Testis (tissue), 2 donors: ENCODE data around the gene PIANP.

ENCODE experiments used
- POLR2A ChIP-seq: fragments of 450-650 bp; IDR thresholded peaks from one replicate; pipeline ENCODE4 v1.6.1; 2017; ENCODE audit warnings: antibody characterized with exemption, mild to moderate bottlenecking, moderate library complexity
- TF ChIP-seq, protein P1 (sequence below), 3 experiments: fragments of 450-650 bp in 2 of 3; fragments of 200-600 bp in 1 of 3; sonication (generic) in 1 of 3; IDR thresholded peaks; one replicate each; pipeline ENCODE4 v1.5.1; 2016 to 2019; ENCODE audit warnings: antibody characterized with exemption in 3 of 3, mild to moderate bottlenecking in 2 of 3, moderate library complexity in 1 of 3

DNA sequence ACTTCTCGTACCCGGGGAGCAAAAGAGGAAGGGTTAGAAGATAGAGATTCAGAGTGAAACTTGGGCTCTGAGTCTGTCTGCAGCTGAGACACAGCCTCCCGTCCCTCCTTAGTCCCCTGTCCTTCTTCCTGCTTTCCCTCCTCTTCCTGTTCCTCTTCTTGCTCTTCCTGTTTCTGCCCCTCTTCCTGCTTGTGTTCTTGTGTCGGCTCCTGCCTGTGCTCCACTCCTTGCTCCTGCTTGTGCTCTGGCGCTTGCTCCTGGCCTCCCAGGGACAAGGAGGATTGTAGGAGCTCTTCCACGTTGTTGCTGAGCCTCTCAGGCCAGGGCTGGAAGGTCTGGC, 56.4 kb downstream of the PIANP start:
- TF ChIP-seq, protein P1, sequence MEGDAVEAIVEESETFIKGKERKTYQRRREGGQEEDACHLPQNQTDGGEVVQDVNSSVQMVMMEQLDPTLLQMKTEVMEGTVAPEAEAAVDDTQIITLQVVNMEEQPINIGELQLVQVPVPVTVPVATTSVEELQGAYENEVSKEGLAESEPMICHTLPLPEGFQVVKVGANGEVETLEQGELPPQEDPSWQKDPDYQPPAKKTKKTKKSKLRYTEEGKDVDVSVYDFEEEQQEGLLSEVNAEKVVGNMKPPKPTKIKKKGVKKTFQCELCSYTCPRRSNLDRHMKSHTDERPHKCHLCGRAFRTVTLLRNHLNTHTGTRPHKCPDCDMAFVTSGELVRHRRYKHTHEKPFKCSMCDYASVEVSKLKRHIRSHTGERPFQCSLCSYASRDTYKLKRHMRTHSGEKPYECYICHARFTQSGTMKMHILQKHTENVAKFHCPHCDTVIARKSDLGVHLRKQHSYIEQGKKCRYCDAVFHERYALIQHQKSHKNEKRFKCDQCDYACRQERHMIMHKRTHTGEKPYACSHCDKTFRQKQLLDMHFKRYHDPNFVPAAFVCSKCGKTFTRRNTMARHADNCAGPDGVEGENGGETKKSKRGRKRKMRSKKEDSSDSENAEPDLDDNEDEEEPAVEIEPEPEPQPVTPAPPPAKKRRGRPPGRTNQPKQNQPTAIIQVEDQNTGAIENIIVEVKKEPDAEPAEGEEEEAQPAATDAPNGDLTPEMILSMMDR (IDR thresholded peaks at IDR 0.05): no peak
- no peak for TF ChIP-seq POLR2A
